Occipital lobe (tissue), 2 donors: ENCODE data around the gene ATP2B2. TPM values are rescaled to one million over a fixed set of nuclear protein-coding genes. Genes with fewer than 3 reads are reported as not detected.

Experiments
- DNase-seq: peaks from one replicate; lab custom pipeline; 2025; lab: John Stamatoyannopoulos, UW
- total RNA-seq: library from RNA; depleted of rRNA; stranded (reverse); fragments of >200 nt; gene quantifications from one replicate; pipeline ENCODE4 v1.2.3, GENCODE V29; 2014

ATP2B2 gene
- total RNA-seq, 1 donor from 2014 or later, result 79.5 TPM

- DNase-seq, result no peak
Measured at GRCh38 chr3:10530241-10530640, 24.9 kb upstream of the ATP2B2 start.

- DNase-seq, result no peak
Measured at GRCh38 chr3:10529809-10530208, 24.4 kb upstream of the ATP2B2 start.

- DNase-seq, result no peak
Measured at GRCh38 chr3:10528046-10528445, 22.7 kb upstream of the ATP2B2 start.

GRCh38 chr3:10527295-10528001 lies 22.1 kb upstream of the ATP2B2 start:
- DNase-seq, result no peak

GRCh38 chr3:10526366-10526765 lies 21.0 kb upstream of the ATP2B2 start:
- DNase-seq, result no peak

GRCh38 chr3:10524799-10525301 lies 19.5 kb upstream of the ATP2B2 start:
- DNase-seq, result no peak

- no peak for DNase-seq
Measured at GRCh38 chr3:10524270-10524669, 18.9 kb upstream of the ATP2B2 start.

GRCh38 chr3:10523561-10523960 lies 18.2 kb upstream of the ATP2B2 start:
- DNase-seq, result no peak

GRCh38 chr3:10522646-10523303 lies 17.4 kb upstream of the ATP2B2 start:
- no peak for DNase-seq

- no peak for DNase-seq
Measured at GRCh38 chr3:10521772-10522441, 16.5 kb upstream of the ATP2B2 start.

- no peak for DNase-seq
Measured at GRCh38 chr3:10520072-10520471, 14.7 kb upstream of the ATP2B2 start.

GRCh38 chr3:10519236-10519635 lies 13.8 kb upstream of the ATP2B2 start:
- no peak for DNase-seq

GRCh38 chr3:10518506-10519150 lies 13.2 kb upstream of the ATP2B2 start:
- no peak for DNase-seq

GRCh38 chr3:10517627-10518026 lies 12.2 kb upstream of the ATP2B2 start:
- no peak for DNase-seq

GRCh38 chr3:10516544-10517452 lies 11.4 kb upstream of the ATP2B2 start:
- no peak for DNase-seq

- no peak for DNase-seq
Measured at GRCh38 chr3:10515884-10516495, 10.6 kb upstream of the ATP2B2 start.

- DNase-seq, result no peak
Measured at GRCh38 chr3:10515396-10515795, 10.0 kb upstream of the ATP2B2 start.

- no peak for DNase-seq
Measured at GRCh38 chr3:10514407-10515069, 9.2 kb upstream of the ATP2B2 start.

- no peak for DNase-seq
Measured at GRCh38 chr3:10513306-10513705, 7.9 kb upstream of the ATP2B2 start.

GRCh38 chr3:10512687-10513086 lies 7.3 kb upstream of the ATP2B2 start:
- DNase-seq, result no peak
